HPDE6-E6E7 (cell line): ENCODE results near the gene RBMS1.
A peak's percentile ranks its signal among the peaks of the same experiment; 100 is the strongest.

ENCODE experiments used
- DNase-seq: peaks from one replicate; pipeline ENCODE4 v3.0.0; 2011; ENCODE audit warnings: missing footprints; ENCODE audit errors: extremely low spot score

The RBMS1 gene

GRCh38 chr2:160253440-160254188 lies 240.0 kb downstream of the RBMS1 start:
- no peak for DNase-seq

GRCh38 chr2:160252900-160253299 lies 240.7 kb downstream of the RBMS1 start:
- no peak for DNase-seq

DNA sequence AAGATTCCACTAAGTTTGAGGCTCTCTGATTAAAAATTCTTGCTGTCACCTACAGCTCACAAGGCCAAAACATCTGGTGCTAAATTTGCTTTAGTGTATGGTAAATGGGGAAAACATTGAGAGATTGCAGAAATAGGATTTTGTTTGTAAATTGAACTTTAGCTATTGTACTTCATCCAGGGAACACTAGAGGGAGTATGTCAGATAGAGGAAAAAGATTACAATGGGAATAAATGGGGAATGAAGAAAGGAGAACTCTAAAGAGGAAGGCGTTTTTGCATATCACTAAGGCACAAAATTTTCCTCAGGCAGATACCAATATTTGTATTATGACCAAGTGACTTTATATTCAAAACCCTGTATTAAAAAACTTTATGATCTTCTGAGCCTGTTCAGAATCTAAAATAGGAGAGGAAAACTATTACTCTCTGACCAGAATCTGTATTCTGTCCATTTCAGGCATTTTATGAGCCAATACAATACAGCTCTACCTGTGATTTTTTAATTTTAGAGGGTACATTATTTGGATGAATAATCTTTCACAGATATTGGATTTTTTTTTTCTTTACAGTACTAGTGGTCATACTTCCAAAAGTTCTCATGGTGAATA lies 241.2 kb downstream of the RBMS1 start:
- DNase-seq = no peak

DNA sequence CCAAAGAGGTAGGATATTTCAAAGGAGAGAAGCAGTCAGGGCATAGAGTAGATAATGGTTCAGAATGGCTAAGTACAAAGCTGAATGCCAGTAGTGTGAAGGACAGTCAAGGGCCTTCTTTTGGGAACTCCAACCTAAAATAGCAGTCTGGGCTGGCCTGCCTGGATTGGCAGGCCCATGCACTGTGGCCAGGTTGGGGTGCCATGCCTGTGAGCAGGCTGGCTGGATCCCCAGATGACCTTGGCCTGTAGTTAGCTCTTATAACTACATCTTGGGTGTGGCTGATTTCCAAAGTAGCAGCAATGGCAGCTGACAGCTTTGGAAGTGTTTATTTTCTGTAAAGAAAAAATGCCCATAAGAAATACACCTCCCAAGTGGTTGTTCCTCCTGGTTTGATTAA lies 242.0 kb downstream of the RBMS1 start:
- no peak for DNase-seq

- no peak for DNase-seq
Observed at GRCh38 chr2:160249876-160250275, 243.7 kb downstream of the RBMS1 start.

DNA sequence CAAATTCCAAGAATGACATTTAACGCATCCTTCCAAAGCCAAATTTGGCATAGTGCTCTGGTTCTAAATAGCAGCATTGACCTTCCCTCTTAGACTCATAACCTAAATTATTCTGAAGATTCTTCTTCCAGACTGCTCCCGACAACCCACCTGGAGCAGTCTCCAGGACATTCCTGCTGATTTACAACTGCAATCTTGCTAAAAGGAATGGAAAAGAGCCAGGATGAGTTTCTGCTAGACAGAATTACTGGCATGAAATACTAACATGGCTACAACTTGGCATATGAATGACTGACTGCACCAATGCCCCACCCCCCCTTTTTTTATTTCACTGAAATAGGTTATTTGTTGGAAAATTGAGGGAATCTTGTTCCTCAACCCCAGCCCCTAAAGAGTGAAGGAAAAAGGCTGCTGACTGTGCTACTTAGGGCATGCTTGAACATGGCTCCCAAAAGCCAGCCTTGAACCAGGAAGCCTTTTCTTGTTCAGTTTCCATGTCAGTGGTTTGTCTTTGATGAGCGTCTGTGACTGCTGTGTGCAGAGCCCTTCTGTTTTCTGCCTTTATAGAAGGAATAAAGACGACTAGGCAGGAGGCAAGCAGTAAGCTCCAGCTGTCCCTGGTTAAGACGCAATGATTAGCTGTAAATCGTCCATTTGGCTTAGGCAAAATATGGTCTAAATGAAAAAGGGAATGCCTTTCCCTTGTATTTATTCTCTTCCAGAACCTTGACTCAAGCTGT lies 246.1 kb downstream of the RBMS1 start:
- DNase-seq = no peak

DNA sequence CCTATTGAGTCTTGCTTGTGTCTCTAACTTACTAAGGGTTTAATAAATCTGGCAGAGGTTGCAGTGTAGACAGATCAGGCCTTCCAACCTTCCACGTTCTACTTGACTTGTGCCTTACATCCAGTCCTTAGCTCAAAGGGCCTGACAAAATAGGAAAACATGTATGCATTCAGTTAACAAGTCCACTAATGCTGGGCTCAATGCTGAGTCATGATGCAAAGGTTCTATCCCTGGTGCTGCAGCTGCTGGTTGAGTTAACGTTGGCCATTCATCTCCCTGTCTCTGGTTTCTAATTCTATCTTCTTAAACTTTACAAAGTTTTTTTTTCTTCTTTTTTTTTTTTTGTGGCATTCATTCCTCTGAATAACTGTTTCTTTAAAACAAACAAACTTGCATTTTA lies 247.3 kb downstream of the RBMS1 start:
- no peak for DNase-seq

GRCh38 chr2:160245614-160246155 lies 247.9 kb downstream of the RBMS1 start:
- DNase-seq = no peak

DNA sequence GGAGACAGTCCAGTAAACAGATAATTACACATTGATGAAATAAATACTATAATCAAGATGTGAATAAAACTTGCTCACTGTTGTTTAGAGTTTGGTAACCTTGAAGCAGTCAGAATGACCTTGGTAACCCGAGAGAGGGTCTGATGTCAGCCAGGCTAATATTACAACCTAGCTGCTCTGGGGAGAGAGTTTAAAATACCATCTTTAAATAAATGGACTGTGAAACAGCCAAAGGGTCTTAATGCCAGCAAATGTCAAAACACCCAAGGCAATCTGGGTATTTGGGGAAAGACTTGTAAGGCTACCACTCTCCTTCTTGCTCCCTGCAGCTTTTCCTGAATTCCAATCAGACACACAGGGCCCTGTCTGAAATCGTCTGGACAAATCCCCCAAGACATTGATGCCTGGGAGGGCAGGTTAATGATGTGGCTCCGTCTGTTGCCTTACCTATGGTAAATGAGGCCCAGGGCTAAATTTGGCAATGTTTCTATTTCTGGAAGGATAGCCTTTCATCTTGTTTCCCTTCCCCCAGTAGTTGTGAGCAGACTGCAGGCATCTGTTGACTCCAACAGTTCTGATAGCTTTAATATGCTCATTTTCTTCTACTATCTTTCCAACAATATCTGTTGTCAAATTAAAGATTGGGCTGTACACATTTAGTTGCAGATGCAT lies 250.6 kb downstream of the RBMS1 start:
- DNase-seq = no peak

DNA sequence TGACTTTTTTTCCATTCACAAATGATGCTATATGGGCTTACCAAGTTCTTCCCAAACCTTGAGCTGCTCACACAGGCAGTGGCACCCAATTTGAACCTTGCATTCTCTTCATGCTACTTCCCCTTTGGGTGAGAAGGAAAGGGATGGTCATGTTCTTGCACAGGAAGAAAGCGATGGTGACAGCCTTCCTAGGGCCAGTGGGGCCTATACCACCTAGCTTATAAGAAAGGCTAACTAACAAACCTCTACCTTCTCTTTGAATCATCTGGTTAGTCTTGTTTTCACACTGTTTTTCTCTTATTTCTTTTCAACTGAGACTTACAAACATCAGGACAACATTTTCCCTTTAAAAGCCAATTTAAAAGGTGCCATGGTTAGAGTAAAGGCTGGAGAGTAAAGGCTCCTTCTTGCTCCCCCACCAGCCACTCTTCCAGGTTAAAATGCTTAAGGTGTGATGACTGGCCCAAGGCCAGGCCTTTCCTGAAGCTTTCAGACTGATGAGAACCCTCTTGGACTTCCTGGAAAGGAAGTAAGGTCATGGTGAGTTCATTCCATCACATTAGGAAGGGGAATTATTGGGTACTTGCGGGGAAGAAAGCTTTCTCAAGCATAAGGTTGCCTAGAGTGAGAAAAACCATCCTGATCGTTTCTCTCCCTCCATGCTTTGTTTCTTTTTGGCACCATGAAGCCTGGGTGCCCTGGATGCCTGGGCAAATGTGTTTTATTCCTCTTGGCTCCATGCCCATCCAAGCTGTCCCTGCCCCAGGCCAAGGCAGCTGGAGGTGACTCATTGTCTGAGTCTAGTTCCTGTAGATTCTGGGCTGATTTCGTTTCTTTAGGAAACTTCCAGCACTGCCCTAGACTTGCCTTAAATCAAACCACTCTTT lies 252.1 kb downstream of the RBMS1 start:
- DNase-seq = peak; percentile 94

GRCh38 chr2:160239436-160239835 lies 254.2 kb downstream of the RBMS1 start:
- DNase-seq = no peak

DNA sequence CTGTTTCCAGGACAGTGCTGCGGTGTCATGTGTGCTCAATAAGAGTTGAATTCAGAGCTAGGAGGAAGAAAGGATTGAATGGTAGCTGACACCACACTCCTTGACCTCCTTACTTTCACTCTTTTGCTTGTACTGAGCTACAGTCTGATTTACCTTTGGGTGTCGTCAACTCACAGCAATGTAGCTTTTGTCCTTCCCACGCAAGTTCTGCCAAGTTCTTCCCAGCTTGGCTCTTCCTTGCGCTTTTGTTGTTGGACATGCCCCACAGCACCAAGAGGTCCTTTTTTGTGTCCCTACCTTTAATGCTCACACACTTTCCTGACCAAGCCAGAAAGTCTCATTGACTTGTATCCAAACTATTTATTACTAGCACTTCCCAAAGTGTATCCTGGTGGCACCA lies 255.2 kb downstream of the RBMS1 start:
- no peak for DNase-seq

DNA sequence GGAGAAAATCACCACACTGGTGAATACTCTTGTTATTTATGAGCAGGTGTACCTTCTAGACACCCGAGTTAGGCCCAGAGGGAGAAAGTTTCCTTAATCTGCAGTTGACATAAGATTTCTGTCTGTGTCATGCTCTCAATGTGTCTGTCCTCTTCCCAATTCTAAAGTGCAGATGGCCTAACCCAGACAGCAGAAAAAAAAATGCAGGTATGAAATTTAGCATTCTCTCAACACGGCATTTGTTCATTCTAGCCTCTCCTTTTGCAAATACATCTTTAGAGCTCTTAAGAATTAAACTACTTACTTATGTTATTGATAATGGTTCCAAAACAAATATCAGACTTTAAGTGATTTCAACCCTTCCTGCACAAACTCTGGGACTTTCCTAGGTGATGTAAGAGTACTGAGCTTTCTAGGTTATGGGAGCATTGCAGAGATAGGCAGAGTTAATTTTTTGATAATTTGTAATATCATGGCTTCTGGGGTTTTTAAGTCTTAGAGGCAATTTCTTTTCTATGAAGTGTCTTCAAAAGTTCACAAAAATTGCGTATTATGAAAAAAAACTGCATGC lies 260.6 kb downstream of the RBMS1 start:
- DNase-seq = no peak

DNA sequence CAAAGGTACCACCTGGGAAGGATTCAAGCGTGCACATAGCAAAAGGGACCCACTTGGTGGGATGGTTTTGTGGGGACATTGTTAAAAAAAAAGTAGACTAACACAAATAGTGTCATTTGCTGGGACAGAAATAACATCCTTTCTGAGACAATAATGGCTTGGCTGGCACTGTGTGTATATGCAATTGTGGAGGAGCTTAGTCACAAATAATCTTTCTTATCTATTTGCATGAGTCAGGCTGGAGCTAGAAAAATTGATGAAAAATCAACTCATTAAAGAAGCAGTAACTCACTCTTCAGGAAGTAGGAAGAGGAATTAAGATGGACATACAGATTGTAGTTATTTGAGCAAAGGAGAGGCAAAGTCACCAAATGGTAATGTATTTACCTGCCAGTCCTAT lies 264.0 kb downstream of the RBMS1 start:
- DNase-seq = no peak

DNA sequence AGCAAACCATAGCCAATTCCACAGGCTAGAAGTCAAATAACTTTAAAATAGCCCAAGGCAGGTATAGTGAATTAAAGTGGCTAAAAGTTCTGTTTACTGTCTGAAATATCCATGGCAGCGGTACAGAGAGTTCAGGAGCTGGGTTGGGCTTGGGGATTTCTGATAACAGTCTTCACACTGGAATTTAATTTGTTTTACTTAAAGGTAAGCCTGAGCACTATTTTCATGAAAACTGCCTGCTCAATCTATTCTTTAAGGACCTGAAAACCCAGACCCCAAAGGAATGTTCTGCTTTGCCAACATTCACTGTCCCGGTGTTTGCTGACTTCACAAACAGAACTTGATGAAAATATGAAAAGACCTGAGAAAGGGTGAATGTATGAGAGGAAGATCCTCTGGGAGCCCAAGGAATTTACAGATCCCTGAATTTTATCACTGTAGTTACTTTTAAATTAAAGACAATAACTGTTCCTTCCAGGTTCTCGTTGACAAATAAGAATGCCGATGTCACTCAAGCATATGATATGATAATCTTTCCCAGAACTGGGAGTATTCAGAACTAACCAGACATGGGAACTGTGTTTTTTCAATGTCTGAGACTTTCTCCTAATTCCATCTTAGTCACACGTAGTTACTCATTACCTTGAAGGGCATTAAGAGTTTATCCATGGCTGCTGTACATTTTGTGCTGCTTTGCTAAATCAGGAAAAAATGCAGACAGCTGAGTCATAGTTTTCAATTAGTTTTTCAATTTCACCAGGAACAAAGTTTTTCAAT lies 265.3 kb downstream of the RBMS1 start:
- peak; percentile 60 for DNase-seq

GRCh38 chr2:160227293-160227915 lies 266.2 kb downstream of the RBMS1 start:
- no peak for DNase-seq

DNA sequence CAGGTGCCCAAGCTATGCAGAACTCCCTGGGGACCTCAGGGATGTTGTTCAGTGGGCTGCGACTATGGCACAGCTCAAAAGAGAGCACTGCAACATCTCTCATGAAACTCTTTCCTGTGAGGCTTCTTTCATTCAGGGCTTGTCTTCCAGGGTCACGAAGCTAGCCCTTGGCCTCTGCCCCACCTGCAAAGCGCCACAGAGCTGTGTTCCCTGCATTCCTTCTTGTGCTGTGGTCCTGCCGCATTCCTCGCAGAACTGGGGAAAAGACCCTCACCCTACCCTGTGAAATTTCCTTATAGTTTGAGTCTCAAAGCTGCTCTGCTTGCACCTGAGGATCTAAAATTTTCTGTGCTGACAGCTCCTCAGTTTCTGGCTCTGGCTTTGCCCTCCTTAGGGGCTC lies 267.2 kb downstream of the RBMS1 start:
- DNase-seq = no peak

DNA sequence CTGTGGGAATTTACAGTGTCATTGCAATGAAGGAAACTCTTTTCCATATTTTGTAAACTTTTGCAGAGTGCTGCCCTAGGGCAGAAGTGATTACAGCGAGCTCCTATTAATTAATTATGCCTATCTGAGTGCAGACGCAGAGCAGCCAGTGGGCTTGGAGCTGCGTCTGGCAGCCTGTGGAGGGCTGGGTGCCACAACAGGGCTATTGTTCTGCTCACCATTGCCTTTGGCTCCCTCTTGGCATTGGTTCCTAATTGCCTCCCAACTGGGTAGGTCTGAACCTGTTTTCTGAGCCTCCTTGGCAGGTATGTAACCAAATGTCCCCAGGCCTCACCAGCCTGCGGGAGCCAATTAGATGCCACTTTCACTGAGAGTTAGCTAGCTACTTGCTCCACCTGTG lies 267.9 kb downstream of the RBMS1 start:
- DNase-seq = no peak

DNA sequence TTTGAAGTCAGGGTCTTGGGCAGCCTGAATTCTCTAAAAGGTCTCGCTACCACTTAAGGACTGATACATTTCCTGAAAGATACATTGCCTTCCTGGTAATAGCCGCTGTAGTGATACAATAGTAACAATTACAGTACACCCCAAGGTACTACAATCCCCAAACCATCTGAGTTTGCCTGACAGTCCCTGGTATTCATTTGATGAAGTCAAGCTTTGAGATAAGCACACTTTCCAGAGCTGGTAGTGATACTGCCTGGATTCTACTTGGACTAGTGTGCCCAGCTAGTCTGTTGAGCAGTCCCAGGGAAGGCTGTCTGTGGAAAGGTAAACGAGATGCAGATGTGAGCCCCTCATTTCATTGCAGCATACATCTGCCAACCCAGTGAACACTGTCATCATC lies 269.1 kb downstream of the RBMS1 start:
- no peak for DNase-seq

- peak; percentile 90 for DNase-seq
Observed at GRCh38 chr2:160224060-160224459, 269.5 kb downstream of the RBMS1 start.
